ENCODE results near the gene KIF27.
"Not testable (repeated sequence)": the region's sequence is repeated elsewhere in the genome, so short reads cannot be mapped to it uniquely, and the experiment has no call there.

DNA sequence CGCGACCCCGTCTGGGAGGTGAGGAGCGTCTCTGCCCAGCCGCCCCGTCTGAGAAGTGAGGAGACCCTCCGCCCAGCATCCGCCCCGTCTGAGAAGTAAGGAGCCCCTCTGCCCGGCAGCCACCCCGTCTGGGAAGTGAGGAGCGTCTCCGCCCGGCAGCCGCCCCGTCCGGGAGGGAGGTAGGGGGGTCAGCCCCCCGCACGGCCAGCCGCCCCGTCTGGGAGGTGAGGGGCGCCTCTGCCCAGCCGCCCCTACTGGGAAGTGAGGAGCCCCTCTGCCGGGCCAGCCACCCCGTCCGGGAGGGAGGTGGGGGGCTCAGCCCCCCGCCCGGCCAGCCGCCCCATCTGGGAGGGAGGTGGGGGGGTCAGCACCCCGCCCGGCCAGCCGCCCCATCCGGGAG lies 117.3 kb downstream of the KIF27 start:
- TF ChIP-seq CTCF (conservative IDR thresholded peaks at IDR 0.05; ENCODE audit: low read depth, low read length); EZH2 (IDR thresholded peaks at IDR 0.05; ENCODE audit: borderline replicate concordance, low read depth, low read length, poor library complexity, severe bottlenecking): not testable (repeated sequence)

Data from A673 (cell line).